ENCODE measurements around the gene MARCHF3.
A peak's percentile ranks its signal among the peaks of the same experiment; 100 is the strongest.

Gene MARCHF3

GRCh38 chr5:126921241-126922091 lies 108.9 kb downstream of the MARCHF3 start:
- no peak overlapping the region for H3K27ac ChIP-seq (ENCODE audit: low read depth, low read length)
- no peak for DNase-seq
- no peak overlapping the region for H3K4me3 ChIP-seq (ENCODE audit: low read length)
- H2AK5ac ChIP-seq (ENCODE audit: low read length) = no peak overlapping the region
- no peaks in the 10 kb centered on the region for H3K36me3 ChIP-seq (ENCODE audit: control insufficient read depth, insufficient read depth, low read length)
- no peaks in the 10 kb centered on the region for H3K79me1 ChIP-seq (ENCODE audit: low read length)
- H3K27me3 ChIP-seq (ENCODE audit: insufficient read depth, low read length, poor library complexity) = no peaks in the 10 kb centered on the region
- no peak overlapping the region for H4K8ac ChIP-seq (ENCODE audit: low read depth, low read length)
- no peak overlapping the region for H3K4me2 ChIP-seq (ENCODE audit: low read length)
- H3K4ac ChIP-seq (ENCODE audit: low read depth, low read length) = no peak overlapping the region
- no peaks in the 10 kb centered on the region for H3K4me1 ChIP-seq (ENCODE audit: control insufficient read depth, low read depth, low read length)
- H2BK5ac ChIP-seq (ENCODE audit: low read length) = no peak overlapping the region
- no peak overlapping the region for H3K23ac ChIP-seq (ENCODE audit: low read length)
- no peak overlapping the region for H2BK15ac ChIP-seq (replicated peaks; ENCODE audit: low read depth)
- H3K79me2 ChIP-seq (ENCODE audit: control insufficient read depth, insufficient read depth, low read length) = no peaks in the 10 kb centered on the region
- no CpG with 5 or more reads among the region's 9 CpGs for WGBS (ENCODE audit: extremely low coverage, insufficient coverage, low lambda C conversion rate)
- H4K5ac ChIP-seq (ENCODE audit: low read length) = no peak overlapping the region
- no peak overlapping the region for H3K9ac ChIP-seq (ENCODE audit: low read length)
- H2BK120ac ChIP-seq (ENCODE audit: low read depth, low read length) = no peak overlapping the region
- no peak overlapping the region for H3K18ac ChIP-seq (ENCODE audit: low read length)
- no peak overlapping the region for H3K56ac ChIP-seq (ENCODE audit: low read length)

GRCh38 chr5:126920291-126920690 lies 110.1 kb downstream of the MARCHF3 start:
- Histone ChIP-seq H3K36me3 (ENCODE audit: control insufficient read depth, insufficient read depth, low read length) (no peaks in the 10 kb centered on the region), H3K4ac (ENCODE audit: low read depth, low read length) (no peak overlapping the region), H2BK120ac (ENCODE audit: low read depth, low read length) (no peak overlapping the region), H3K18ac (ENCODE audit: low read length) (no peak overlapping the region), H3K23ac (ENCODE audit: low read length) (no peak overlapping the region), H3K79me2 (ENCODE audit: control insufficient read depth, insufficient read depth, low read length) (no peaks in the 10 kb centered on the region), H3K56ac (ENCODE audit: low read length) (no peak overlapping the region), H4K5ac (ENCODE audit: low read length) (no peak overlapping the region), H2AK5ac (ENCODE audit: low read length) (no peak overlapping the region), H3K27me3 (ENCODE audit: insufficient read depth, low read length, poor library complexity) (no peaks in the 10 kb centered on the region), H3K27ac (ENCODE audit: low read depth, low read length) (no peak overlapping the region), H3K4me3 (ENCODE audit: low read length) (no peak overlapping the region), H2BK15ac (replicated peaks; ENCODE audit: low read depth) (no peak overlapping the region), H3K79me1 (ENCODE audit: low read length) (no peaks in the 10 kb centered on the region), H3K9ac (ENCODE audit: low read length) (no peak overlapping the region), H3K4me2 (ENCODE audit: low read length) (no peak overlapping the region), H2BK5ac (ENCODE audit: low read length) (no peak overlapping the region), H3K4me1 (ENCODE audit: control insufficient read depth, low read depth, low read length) (no peaks in the 10 kb centered on the region), H4K8ac (ENCODE audit: low read depth, low read length) (no peak overlapping the region)
- DNase-seq = no peak
- no CpG with 5 or more reads among the region's 5 CpGs for WGBS (ENCODE audit: extremely low coverage, insufficient coverage, low lambda C conversion rate)

GRCh38 chr5:126919566-126919965 lies 110.8 kb downstream of the MARCHF3 start:
- no peak overlapping the region for H4K8ac ChIP-seq (ENCODE audit: low read depth, low read length)
- no peak overlapping the region for H3K4me2 ChIP-seq (ENCODE audit: low read length)
- no peak overlapping the region for H2BK5ac ChIP-seq (ENCODE audit: low read length)
- no peak overlapping the region for H3K56ac ChIP-seq (ENCODE audit: low read length)
- H3K4me3 ChIP-seq (ENCODE audit: low read length) = no peak overlapping the region
- no peak overlapping the region for H3K27ac ChIP-seq (ENCODE audit: low read depth, low read length)
- H4K5ac ChIP-seq (ENCODE audit: low read length) = no peak overlapping the region
- no peak overlapping the region for H3K9ac ChIP-seq (ENCODE audit: low read length)
- H3K4ac ChIP-seq (ENCODE audit: low read depth, low read length) = no peak overlapping the region
- H2BK15ac ChIP-seq (replicated peaks; ENCODE audit: low read depth) = no peak overlapping the region
- H3K18ac ChIP-seq (ENCODE audit: low read length) = no peak overlapping the region
- H2AK5ac ChIP-seq (ENCODE audit: low read length) = no peak overlapping the region
- no peaks in the 10 kb centered on the region for H3K79me1 ChIP-seq (ENCODE audit: low read length)
- no peak overlapping the region for H3K23ac ChIP-seq (ENCODE audit: low read length)
- no peaks in the 10 kb centered on the region for H3K36me3 ChIP-seq (ENCODE audit: control insufficient read depth, insufficient read depth, low read length)
- no peak overlapping the region for H2BK120ac ChIP-seq (ENCODE audit: low read depth, low read length)
- H3K79me2 ChIP-seq (ENCODE audit: control insufficient read depth, insufficient read depth, low read length) = no peaks in the 10 kb centered on the region
- H3K27me3 ChIP-seq (ENCODE audit: insufficient read depth, low read length, poor library complexity) = no peaks in the 10 kb centered on the region
- no peaks in the 10 kb centered on the region for H3K4me1 ChIP-seq (ENCODE audit: control insufficient read depth, low read depth, low read length)
- DNase-seq = no peak
- no CpG with 5 or more reads among the region's 7 CpGs for WGBS (ENCODE audit: extremely low coverage, insufficient coverage, low lambda C conversion rate)

GRCh38 chr5:126918615-126918957 lies 111.8 kb downstream of the MARCHF3 start:
- no peak overlapping the region for H2AK5ac ChIP-seq (ENCODE audit: low read length)
- H2BK15ac ChIP-seq (replicated peaks; ENCODE audit: low read depth) = no peak overlapping the region
- no peak overlapping the region for H2BK120ac ChIP-seq (ENCODE audit: low read depth, low read length)
- no peak overlapping the region for H3K18ac ChIP-seq (ENCODE audit: low read length)
- H3K27me3 ChIP-seq (ENCODE audit: insufficient read depth, low read length, poor library complexity) = no peaks in the 10 kb centered on the region
- no peak overlapping the region for H3K56ac ChIP-seq (ENCODE audit: low read length)
- DNase-seq = no peak
- no peaks in the 10 kb centered on the region for H3K4me1 ChIP-seq (ENCODE audit: control insufficient read depth, low read depth, low read length)
- H4K5ac ChIP-seq (ENCODE audit: low read length) = no peak overlapping the region
- no peak overlapping the region for H4K8ac ChIP-seq (ENCODE audit: low read depth, low read length)
- no peak overlapping the region for H3K9ac ChIP-seq (ENCODE audit: low read length)
- H3K4ac ChIP-seq (ENCODE audit: low read depth, low read length) = no peak overlapping the region
- H2BK5ac ChIP-seq (ENCODE audit: low read length) = no peak overlapping the region
- no peak overlapping the region for H3K23ac ChIP-seq (ENCODE audit: low read length)
- H3K27ac ChIP-seq (ENCODE audit: low read depth, low read length) = no peak overlapping the region
- no peak overlapping the region for H3K4me3 ChIP-seq (ENCODE audit: low read length)
- 100% methylated on average over 1 of the region's 3 CpGs for WGBS (ENCODE audit: extremely low coverage, insufficient coverage, low lambda C conversion rate)
- no peaks in the 10 kb centered on the region for H3K36me3 ChIP-seq (ENCODE audit: control insufficient read depth, insufficient read depth, low read length)
- no peaks in the 10 kb centered on the region for H3K79me1 ChIP-seq (ENCODE audit: low read length)
- no peak overlapping the region for H3K4me2 ChIP-seq (ENCODE audit: low read length)
- H3K79me2 ChIP-seq (ENCODE audit: control insufficient read depth, insufficient read depth, low read length) = no peaks in the 10 kb centered on the region

- DNase-seq = peak; percentile 53
- H3K27me3 ChIP-seq (ENCODE audit: insufficient read depth, low read length, poor library complexity) = no peaks in the 10 kb centered on the region
- H2BK120ac ChIP-seq (ENCODE audit: low read depth, low read length) = no peak overlapping the region
- no peaks in the 10 kb centered on the region for H3K79me2 ChIP-seq (ENCODE audit: control insufficient read depth, insufficient read depth, low read length)
- H3K23ac ChIP-seq (ENCODE audit: low read length) = no peak overlapping the region
- no peaks in the 10 kb centered on the region for H3K36me3 ChIP-seq (ENCODE audit: control insufficient read depth, insufficient read depth, low read length)
- WGBS (ENCODE audit: extremely low coverage, insufficient coverage, low lambda C conversion rate) = no CpG with 5 or more reads among the region's 9 CpGs
- H3K56ac ChIP-seq (ENCODE audit: low read length) = no peak overlapping the region
- no peak overlapping the region for H3K18ac ChIP-seq (ENCODE audit: low read length)
- no peak overlapping the region for H3K4me3 ChIP-seq (ENCODE audit: low read length)
- no peak overlapping the region for H2BK15ac ChIP-seq (replicated peaks; ENCODE audit: low read depth)
- no peak overlapping the region for H3K9ac ChIP-seq (ENCODE audit: low read length)
- no peak overlapping the region for H2BK5ac ChIP-seq (ENCODE audit: low read length)
- H2AK5ac ChIP-seq (ENCODE audit: low read length) = no peak overlapping the region
- H3K4me2 ChIP-seq (ENCODE audit: low read length) = no peak overlapping the region
- H3K79me1 ChIP-seq (ENCODE audit: low read length) = no peaks in the 10 kb centered on the region
- no peak overlapping the region for H4K5ac ChIP-seq (ENCODE audit: low read length)
- H3K4me1 ChIP-seq (ENCODE audit: control insufficient read depth, low read depth, low read length) = no peaks in the 10 kb centered on the region
- H3K4ac ChIP-seq (ENCODE audit: low read depth, low read length) = no peak overlapping the region
- H4K8ac ChIP-seq (ENCODE audit: low read depth, low read length) = no peak overlapping the region
- no peak overlapping the region for H3K27ac ChIP-seq (ENCODE audit: low read depth, low read length)
Measured at GRCh38 chr5:126917918-126918614, 112.3 kb downstream of the MARCHF3 start.

All from mesendoderm (in vitro differentiated cells).